ENCODE results near the gene RICTOR. TPM values are rescaled to one million over a fixed set of nuclear protein-coding genes. Genes with fewer than 3 reads are reported as not detected.

RICTOR gene
- total RNA-seq, 4 donors from 2014 or later, result 11.1 to 32.6 (median 18.2) TPM

- DNase-seq, result no peak
- H3K27me3 ChIP-seq, result no peaks in the 10 kb centered on the region
- H3K27ac ChIP-seq, result peak overlapping the region in 3 of 4 donors; percentile 57 to 74 (median 73)
- no peak overlapping the region for H3K4me3 ChIP-seq
- TF ChIP-seq POLR2A (IDR thresholded peaks at IDR 0.05), result no peak
- TF ChIP-seq CTCF (IDR thresholded peaks at IDR 0.05), result no peak
- intact Hi-C loops (cut with DNase I), result no loop called here
- no peaks in the 10 kb centered on the region for H3K9me3 ChIP-seq
- WGBS, 2 donors, result 68 to 77% methylated on average over 2 to 3 of the region's 3 CpGs
- peaks cover 0 to 23% (median 0%) of the 10 kb centered on the region in 3 donors for H3K4me1 ChIP-seq
- peaks cover 0 to 92% (median 13%) of the 10 kb centered on the region in 3 donors for H3K36me3 ChIP-seq
These were observed 150.3 kb downstream of the RICTOR start for GRCh38 chr5:38923661-38924451.

DNA sequence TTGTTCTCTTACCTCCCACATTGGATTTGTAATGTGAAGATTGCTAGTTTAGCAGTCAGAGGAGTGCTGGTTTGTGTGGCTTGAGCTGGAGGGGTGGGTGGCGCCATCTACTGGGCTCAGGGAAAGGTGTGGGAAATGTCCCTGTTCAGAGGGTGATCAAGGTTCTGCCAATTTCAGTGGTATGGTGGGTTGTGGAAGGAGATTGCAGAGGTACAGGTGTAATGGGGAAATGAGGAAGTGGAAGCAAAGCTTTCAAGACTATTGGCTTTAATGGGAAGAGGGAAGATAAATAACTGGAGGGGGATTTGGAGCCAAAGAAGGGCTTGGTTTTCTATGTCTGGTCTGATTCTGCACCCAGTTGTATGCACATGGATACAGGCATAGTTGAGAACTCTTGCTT is 152.0 kb downstream of the RICTOR start:
- Histone ChIP-seq H3K4me3 (no peak overlapping the region), H3K27me3 (no peaks in the 10 kb centered on the region), H3K27ac (no peak overlapping the region), H3K36me3 (peaks cover 0 to 92% (median 12%) of the 10 kb centered on the region in 3 donors), H3K4me1 (peaks cover 0 to 30% (median 0%) of the 10 kb centered on the region in 3 donors), H3K9me3 (no peaks in the 10 kb centered on the region)
- TF ChIP-seq POLR2A (IDR thresholded peaks at IDR 0.05), result no peak
- peak; percentile 35 to 79 (median 70) for TF ChIP-seq CTCF (IDR thresholded peaks at IDR 0.05)
- DNase-seq, result no peak
- WGBS, 2 donors, result 0% methylated on average over 1 of the region's 1 CpG; no CpG with 5 or more reads in 1 of the 2 donors
- intact Hi-C loops (cut with DNase I), result no loop called here

- Histone ChIP-seq H3K27me3 (no peaks in the 10 kb centered on the region), H3K4me1 (peaks cover 0 to 30% (median 0%) of the 10 kb centered on the region in 3 donors), H3K9me3 (no peaks in the 10 kb centered on the region), H3K36me3 (peaks cover 0 to 87% (median 9%) of the 10 kb centered on the region in 3 donors), H3K4me3 (no peak overlapping the region), H3K27ac (no peak overlapping the region)
- no peak for TF ChIP-seq CTCF (IDR thresholded peaks at IDR 0.05)
- no peak for TF ChIP-seq POLR2A (IDR thresholded peaks at IDR 0.05)
- intact Hi-C loops (cut with DNase I), result no loop called here
- DNase-seq, result no peak
- WGBS, 2 donors, result 73 to 86% methylated on average over 1 of the region's 1 CpG
These were observed 153.0 kb downstream of the RICTOR start for GRCh38 chr5:38921174-38921573.

- intact Hi-C loops (cut with DNase I), result loop anchor here (10.0 kb wide), 1 partner anchor 92 kb away; no protein-coding TSS in a partner anchor
- Histone ChIP-seq H3K9me3 (no peaks in the 10 kb centered on the region), H3K27me3 (no peaks in the 10 kb centered on the region), H3K27ac (no peak overlapping the region), H3K4me3 (no peak overlapping the region), H3K4me1 (peaks cover 0 to 11% (median 0%) of the 10 kb centered on the region in 3 donors), H3K36me3 (peaks cover 0 to 47% (median 4%) of the 10 kb centered on the region in 3 donors)
- TF ChIP-seq POLR2A (IDR thresholded peaks at IDR 0.05) (no peak), CTCF (IDR thresholded peaks at IDR 0.05) (no peak)
- DNase-seq, result no peak
- WGBS, 2 donors, result 70 to 73% methylated on average over 7 of the region's 7 CpGs
These were observed 157.4 kb downstream of the RICTOR start for GRCh38 chr5:38916802-38917201.

- Histone ChIP-seq H3K27me3 (no peaks in the 10 kb centered on the region), H3K36me3 (peaks cover 0 to 26% (median 4%) of the 10 kb centered on the region in 3 donors), H3K27ac (no peak overlapping the region), H3K4me3 (no peak overlapping the region), H3K4me1 (peaks cover 0 to 6% (median 0%) of the 10 kb centered on the region in 3 donors), H3K9me3 (no peaks in the 10 kb centered on the region)
- no peak for TF ChIP-seq POLR2A (IDR thresholded peaks at IDR 0.05)
- no peak for TF ChIP-seq CTCF (IDR thresholded peaks at IDR 0.05)
- WGBS, 2 donors, result 64 to 71% methylated on average over 2 of the region's 2 CpGs
- no peak for DNase-seq
- intact Hi-C loops (cut with DNase I), result loop anchor here (10.0 kb wide), 1 partner anchor 89 kb away; no protein-coding TSS in a partner anchor
These were observed 160.5 kb downstream of the RICTOR start for GRCh38 chr5:38913714-38914113.

All from esophagus squamous epithelium (tissue), 5 donors.